Measurements from ENCODE around the gene KRT33A.

The KRT33A gene

DNA sequence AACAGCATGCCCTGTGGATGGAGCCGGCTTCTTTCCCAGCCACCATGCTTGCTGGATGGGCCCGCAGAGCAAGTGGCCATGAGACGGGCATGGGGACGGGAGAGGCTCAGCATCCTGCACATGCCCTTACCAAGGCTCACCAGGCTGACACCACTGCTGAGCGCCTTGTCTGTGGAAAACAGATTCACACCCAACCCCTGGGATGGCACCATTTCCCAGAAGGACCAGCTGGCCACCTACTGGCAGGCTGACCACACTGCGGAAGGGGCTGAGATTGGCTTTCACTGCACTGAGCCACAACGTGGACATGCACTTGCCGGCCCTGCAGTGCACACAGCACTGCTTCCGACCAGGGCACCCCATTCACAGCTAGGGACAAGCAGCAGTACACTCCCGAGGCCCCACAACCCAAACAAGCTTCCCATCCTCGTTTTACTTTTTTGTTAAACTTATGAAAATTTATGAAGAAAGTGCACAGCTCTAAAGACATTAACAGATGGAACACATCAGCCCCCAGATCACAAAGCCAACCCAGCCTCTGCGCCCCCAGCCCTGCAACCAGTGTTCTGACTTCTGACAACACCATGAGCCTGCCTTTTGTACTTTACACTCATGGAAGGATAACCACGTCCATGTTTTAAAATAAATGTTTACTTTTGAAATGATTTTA is 21.2 kb downstream of the KRT33A start:
- DNase-seq (ENCODE audit: low spot score) = peak; percentile 35

GRCh38 chr17:41328207-41328606 is 22.4 kb downstream of the KRT33A start:
- DNase-seq (ENCODE audit: low spot score) = no peak

DNA sequence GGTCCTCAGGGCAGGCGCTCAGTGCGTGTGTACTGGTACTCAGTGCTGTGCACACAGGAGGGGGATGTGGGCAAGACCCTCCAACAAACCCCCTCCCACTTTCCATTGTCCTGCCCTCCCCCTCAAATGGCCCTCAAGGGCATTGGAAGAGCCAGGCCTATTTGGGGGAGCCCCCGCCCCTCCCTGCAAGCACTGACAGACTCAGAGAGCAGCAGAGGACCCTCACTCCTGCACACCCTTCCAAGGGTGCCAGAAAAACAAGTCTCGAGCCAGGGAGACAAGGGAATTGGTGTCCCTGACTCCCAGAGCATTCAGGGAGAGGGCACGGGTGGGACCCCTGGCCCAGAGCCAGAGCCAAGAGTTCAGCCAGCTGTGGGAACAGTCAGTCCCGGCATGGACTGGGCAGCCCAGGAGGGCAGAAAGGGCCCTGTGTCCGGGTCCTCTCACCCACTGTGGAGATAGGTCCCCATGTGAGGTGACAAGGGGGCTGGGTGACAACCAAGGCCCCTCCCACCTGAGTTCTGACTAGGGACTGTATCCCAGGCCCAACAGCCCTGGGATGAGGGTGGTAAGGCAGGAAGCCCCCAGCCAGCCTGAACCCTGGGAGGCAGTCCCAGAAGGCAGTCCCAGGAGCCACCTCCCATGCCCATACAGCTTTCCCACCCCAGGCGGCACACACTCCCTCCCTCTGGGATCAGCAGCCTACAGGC is 23.1 kb downstream of the KRT33A start:
- DNase-seq (ENCODE audit: low spot score) = no peak

DNA sequence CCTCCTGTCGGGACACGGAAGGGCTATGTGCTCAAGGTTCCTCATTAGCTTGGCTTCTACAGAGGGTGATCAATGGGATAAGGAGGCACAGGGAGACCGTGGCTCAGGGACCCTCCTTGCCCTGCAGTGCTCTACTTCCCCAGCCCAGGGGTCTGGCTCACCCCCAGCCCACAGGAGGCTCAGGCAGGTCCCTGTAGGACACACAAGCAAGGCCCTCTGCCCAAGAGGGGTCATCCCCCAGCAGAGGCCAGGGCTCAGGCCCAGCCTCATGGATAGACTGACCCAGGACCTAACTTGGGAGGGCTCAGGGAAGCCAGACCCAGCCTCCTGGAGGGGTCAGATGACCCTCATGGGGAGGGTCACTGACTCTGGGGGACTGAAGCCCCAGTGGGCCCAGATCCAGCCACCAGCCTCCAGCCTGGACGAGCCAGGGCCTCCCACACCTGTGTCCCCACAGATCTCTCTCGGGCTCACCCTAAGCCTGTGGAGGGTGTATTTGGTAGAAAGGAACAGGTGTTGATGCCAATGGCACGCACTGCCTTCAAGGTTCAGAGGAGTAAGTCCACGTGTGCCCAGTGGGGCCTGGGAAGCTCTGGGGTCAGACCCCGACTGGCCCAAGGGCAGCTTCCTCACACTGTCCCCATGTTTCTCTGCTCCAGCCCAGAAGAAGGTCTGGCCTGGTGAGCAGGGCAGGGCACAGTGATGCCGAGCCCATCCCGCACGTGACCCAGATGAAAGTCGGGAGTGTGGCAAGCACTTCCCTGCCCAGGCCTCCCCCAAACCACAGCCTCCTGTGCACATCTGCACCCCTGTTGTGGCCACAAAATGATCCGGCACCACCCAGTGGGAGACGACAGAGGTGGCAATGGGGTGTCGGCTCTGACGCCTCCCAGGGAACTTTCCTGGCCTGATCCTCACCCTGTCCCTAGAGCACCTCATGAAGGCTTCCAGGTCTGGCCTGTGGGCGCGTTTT is 24.2 kb downstream of the KRT33A start:
- DNase-seq (ENCODE audit: low spot score) = no peak

DNA sequence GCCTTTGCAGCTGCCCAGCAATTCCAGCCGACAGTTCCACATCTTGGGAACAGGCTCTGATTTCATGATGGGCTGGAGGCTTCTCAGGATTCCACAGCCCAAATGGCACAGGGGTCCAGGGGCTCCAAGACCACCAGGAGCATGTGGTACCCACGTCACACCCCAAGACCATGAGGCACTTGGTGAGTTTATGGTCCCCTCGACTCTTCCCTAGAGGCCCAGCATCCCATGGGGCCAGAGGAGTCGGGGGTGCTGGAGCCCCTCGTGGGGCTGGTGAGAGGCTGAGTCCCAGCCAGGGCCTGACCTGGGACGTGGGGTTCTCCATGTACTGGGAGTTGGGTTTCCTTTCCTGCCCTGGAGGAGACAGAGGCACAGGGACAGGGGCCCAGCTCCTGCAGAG is 25.0 kb downstream of the KRT33A start:
- no peak for DNase-seq (ENCODE audit: low spot score)

DNA sequence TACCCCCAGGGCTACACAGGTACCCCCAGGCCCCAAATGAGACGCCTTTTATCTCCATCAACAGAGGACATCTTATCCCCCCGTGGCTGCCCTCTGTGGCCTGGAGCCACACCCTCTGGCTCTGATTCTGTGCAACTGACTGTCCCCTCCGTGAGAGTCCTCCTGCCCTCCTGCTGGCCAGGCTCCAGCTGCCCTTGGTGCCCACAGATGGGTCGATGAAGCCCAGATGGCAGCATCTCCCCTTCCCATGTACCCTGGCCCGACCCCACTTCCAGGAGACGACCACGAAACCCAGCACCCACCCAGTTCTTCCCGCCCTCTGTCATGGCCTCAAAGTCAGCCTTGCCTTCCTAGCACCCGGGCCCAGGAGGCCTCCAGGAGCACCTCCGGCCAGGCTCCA is 25.5 kb downstream of the KRT33A start:
- no peak for DNase-seq (ENCODE audit: low spot score)

DNA sequence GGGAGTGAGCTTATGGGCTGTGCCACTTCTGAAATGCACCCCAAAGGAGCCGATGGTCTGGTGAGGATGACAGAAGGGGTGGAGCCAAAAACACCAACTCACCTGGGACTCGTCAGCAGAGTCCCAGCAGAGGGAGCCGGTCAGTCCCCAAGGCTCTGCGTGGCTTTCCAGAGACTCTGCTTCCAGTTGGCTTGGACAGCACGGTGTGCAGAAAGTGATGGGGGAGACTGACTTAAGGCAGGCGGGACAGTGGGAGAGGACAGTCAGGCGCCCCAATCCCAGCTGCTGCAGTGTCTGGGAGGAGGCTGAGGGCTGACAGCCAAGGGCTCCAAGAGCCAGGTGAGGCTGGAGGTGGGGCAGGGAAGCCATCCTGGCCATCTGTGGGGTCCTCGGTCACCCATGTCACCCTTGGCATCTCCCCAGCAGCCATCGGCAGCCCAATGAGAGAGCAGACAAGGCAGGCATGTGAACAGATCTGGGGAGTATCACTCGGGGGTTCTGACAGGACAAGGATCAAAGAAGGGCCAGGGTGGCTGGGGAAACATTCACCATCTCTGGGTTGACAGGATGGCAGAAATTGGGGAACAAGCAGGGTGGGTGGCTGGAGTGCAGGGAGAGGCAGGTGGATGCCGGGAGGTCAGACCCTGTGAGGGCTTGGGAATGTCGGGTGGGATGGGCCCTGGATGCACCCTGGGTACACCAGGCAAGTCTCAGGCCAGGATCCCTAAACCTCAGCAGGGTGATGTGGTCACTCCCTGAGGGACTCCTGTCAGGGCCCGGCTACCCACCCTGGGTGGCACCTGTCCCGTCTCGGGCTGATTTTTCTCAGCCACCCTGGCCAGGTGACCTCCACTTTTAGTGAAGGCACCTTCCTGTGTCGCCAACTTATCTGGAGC is 26.2 kb downstream of the KRT33A start:
- no peak for DNase-seq (ENCODE audit: low spot score)

- DNase-seq (ENCODE audit: low spot score) = no peak
These were observed 27.4 kb downstream of the KRT33A start for GRCh38 chr17:41322903-41323895.

DNA sequence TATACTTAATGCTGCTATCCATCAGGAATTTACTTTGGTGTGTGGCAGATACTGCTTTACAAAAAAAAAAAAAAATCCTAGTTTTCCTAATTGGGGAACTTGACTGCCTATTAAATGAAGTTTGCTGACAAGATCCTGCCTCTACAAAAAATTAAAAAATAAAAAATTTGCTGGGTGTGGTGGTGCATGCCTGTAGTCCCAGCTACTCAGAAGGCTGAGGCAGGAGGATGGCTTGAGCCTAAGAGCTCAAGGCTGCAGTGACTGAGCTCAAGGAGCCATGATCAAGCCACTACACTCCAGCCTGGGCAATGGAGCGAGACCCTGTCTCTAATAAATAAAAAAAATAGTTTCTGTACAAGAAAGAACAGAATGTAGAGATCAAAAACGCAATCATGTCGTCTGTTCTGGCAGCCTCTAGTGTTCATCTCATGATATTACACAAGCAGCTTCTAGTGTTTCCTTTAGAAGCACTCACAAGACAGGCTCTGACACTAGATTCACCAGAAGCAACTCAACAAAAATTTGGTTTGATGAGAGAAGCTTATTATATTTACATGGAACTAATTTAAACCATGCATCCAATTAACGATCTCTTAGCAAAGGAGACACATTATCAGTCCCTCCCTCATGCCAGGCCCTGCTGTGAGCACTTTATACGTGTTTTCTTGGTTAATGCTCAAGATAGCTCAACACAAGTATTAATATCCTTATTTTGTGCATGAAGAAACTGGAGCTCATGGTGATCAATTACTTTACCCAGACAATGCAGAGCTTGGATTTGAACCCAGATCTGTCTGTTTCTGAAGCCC is 28.3 kb downstream of the KRT33A start:
- DNase-seq (ENCODE audit: low spot score) = peak; percentile 44

DNA sequence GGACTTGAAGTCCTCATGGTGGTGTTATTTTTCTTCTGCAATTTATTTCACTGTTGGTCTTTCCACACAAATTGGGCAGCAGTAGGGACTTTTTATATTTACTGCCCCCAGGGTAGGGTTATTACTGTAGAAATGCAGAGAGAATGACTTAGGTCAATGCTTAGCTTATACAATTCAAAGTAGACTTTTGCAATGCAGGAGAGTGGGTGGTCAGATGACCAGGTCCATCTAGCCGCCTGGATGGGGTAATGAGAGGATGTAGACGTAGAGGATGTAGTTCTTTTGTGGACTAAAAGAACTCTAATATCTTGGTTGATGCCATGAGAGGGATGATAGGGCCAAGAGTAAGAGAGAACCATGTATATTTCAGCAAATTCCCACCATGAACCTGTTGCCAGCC is 32.4 kb downstream of the KRT33A start:
- DNase-seq (ENCODE audit: low spot score) = no peak

GRCh38 chr17:41315814-41316445 is 34.7 kb downstream of the KRT33A start:
- DNase-seq (ENCODE audit: low spot score) = no peak

GRCh38 chr17:41315204-41315794 is 35.3 kb downstream of the KRT33A start, which contains the start of gene KRTAP17-1:
Gene KRTAP17-1 (minus strand): TSS chr17:41315710. CDS start chr17:41315650, 60 bp downstream.
- no peak for DNase-seq (ENCODE audit: low spot score)

- DNase-seq (ENCODE audit: low spot score) = no peak
These were observed 39.5 kb downstream of the KRT33A start for GRCh38 chr17:41311111-41311510.

- DNase-seq (ENCODE audit: low spot score) = no peak
These were observed 41.7 kb downstream of the KRT33A start, which contains the start of gene KRTAP16-1 for GRCh38 chr17:41308918-41309359. Gene KRTAP16-1 (minus strand): TSS chr17:41309309. CDS start chr17:41309253, 56 bp downstream.

GRCh38 chr17:41308251-41308917 is 42.2 kb downstream of the KRT33A start:
- DNase-seq (ENCODE audit: low spot score) = peak; percentile 63

DNA sequence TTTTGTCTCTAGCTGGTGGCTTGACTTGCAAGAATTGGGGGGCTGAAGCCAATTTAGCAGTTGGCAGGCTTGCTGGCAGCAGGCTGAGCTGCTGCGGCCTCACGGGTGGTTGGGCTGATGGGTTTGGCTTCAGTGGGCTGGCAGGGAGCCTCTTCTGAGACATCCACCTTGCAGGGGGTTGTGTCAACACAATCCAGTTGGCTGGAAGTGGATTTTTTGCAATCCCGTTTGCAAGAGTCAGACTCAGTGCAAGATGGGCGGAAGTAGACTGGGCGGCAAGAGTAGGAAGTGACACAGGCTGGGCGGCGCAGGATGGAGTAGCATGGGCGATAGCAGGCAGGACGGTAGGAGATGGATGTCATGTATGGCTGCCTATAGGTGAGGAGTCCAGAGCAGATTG is 43.0 kb downstream of the KRT33A start:
- peak; percentile 20 for DNase-seq (ENCODE audit: low spot score)

DNA sequence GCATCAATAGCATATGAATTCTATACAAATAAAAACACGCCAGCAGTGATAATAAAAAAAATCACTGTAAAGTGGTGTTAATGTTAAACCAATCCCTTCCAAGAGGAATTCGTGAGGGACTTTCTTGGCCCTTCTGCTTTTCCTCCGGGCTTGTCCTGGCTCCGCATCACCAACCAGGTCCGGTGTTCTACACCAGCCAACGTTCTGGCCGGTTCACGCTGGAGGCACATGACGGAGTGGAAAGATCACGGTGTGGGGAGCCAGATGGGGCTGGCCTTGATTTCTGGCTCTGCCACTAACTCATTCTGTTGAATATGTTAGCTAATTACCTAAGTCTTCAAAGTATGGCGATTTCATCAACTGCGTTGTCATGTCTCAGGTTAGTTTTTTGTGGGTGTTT is 46.5 kb downstream of the KRT33A start:
- DNase-seq (ENCODE audit: low spot score) = no peak

- no peak for DNase-seq (ENCODE audit: low spot score)
These were observed 47.6 kb downstream of the KRT33A start for GRCh38 chr17:41302981-41303380.
